ENCODE data around the gene TRPM2. TPM values are rescaled to one million over a fixed set of nuclear protein-coding genes. Genes with fewer than 3 reads are reported as not detected.

The TRPM2 gene
- total RNA-seq, 5 donors from 2014 or later (not counting 1 experiment from before 2014, with no cell fraction given) = 1.2 to 8.6 (median 3.6) TPM

- H3K4me1 ChIP-seq (ENCODE audit: control insufficient read depth in 1 of 2, extremely low read depth in 1 of 2, insufficient read depth in 2 of 2, low read length in 2 of 2) = peaks cover 7% of the 10 kb centered on the region in 2 experiments
- ChIA-PET POLR2A (no interaction called here), CTCF (no interaction called here)
- Mint-ChIP-seq H3K9me3 (peaks cover 5 to 13% (median 7%) of the 10 kb centered on the region in 3 donors), H3K4me3 (no peak overlapping the region), H3K4me1 (peaks cover 4 to 7% (median 6%) of the 10 kb centered on the region in 3 donors), H3K36me3 (peaks cover 3% of the 10 kb centered on the region), H3K27me3 (peaks cover 13 to 24% of the 10 kb centered on the region in 2 donors), H3K27ac (no peak overlapping the region)
- ATAC-seq (replicated peaks in 1 of 4) (no peak), DNase-seq (no peak)
- no peak overlapping the region for H3K4me3 ChIP-seq (ENCODE audit: control insufficient read depth in 1 of 2, extremely low read depth in 1 of 2, low read length in 1 of 2)
- H3K36me3 ChIP-seq (ENCODE audit: control insufficient read depth in 2 of 2, extremely low read depth in 1 of 2, insufficient read depth in 1 of 2, low read length in 1 of 2) = no peaks in the 10 kb centered on the region
- peaks cover 0 to 36% of the 10 kb centered on the region in 2 experiments for H3K27me3 ChIP-seq (replicated peaks in 1 of 2; ENCODE audit: control insufficient read depth in 2 of 2, extremely low read depth in 1 of 2, insufficient read depth in 2 of 2, low read length in 1 of 2)
- no peak overlapping the region for H3K27ac ChIP-seq (ENCODE audit: low read length)
- WGBS (ENCODE audit: insufficient coverage) = 83% methylated on average over 3 of the region's 9 CpGs
- no peaks in the 10 kb centered on the region for H3K9me3 ChIP-seq
Observed at GRCh38 chr21:44490816-44491215, 137.4 kb downstream of the TRPM2 start.

Other genes starting within 250 kb of the TRPM2 start
- 10 to 100 TPM in 4 of 5 donors, 1 to 10 TPM in 1; 8.9 to 39.3 (median 12.3) TPM for gene PWP2, start 246.2 kb upstream of the TRPM2 start, total RNA-seq
- gene GATD3, start 219.9 kb upstream of the TRPM2 start, total RNA-seq = 10 to 100 TPM; 12.3 to 75.0 (median 21.1) TPM
- gene ICOSLG, start 112.7 kb upstream of the TRPM2 start, total RNA-seq = 10 to 100 TPM in 3 of 5 donors, 1 to 10 TPM in 2; 7.9 to 16.7 (median 10.1) TPM
- gene DNMT3L, start 91.7 kb upstream of the TRPM2 start, total RNA-seq = not detected
- gene AIRE, start 67.7 kb upstream of the TRPM2 start, total RNA-seq = 1 to 10 TPM in 1 of 5 donors, under 1 TPM in 3, not detected in 1; 0.10 to 1.2 (median 0.47) TPM
- 100 to 1,000 TPM; 125 to 200 (median 162) TPM for gene PFKL, start 53.6 kb upstream of the TRPM2 start, total RNA-seq
- gene CFAP410, start 14.2 kb upstream of the TRPM2 start, total RNA-seq = 10 to 100 TPM; 58.8 to 72.1 (median 60.8) TPM
- gene LRRC3, start 101.9 kb downstream of the TRPM2 start, total RNA-seq = 1 to 10 TPM in 2 of 5 donors, under 1 TPM in 3; 0.76 to 2.2 (median 0.98) TPM
- gene KRTAP10-1, start 186.6 kb downstream of the TRPM2 start, total RNA-seq = not detected
- not detected for gene KRTAP10-2, start 197.9 kb downstream of the TRPM2 start, total RNA-seq
- not detected for gene KRTAP10-3, start 205.2 kb downstream of the TRPM2 start, total RNA-seq
- not detected for gene KRTAP10-4, start 220.1 kb downstream of the TRPM2 start, total RNA-seq
- not detected for gene KRTAP10-5, start 227.0 kb downstream of the TRPM2 start, total RNA-seq
- gene KRTAP10-6, start 238.9 kb downstream of the TRPM2 start, total RNA-seq = not detected
- gene KRTAP10-7, start 247.0 kb downstream of the TRPM2 start, total RNA-seq = not detected